ENCODE results near the gene NOL11. TPM values are rescaled to one million over a fixed set of nuclear protein-coding genes. Genes with fewer than 3 reads are reported as not detected.

The NOL11 gene
- total RNA-seq, 4 donors from 2014 or later = 31.8 to 68.7 (median 43.4) TPM

DNA sequence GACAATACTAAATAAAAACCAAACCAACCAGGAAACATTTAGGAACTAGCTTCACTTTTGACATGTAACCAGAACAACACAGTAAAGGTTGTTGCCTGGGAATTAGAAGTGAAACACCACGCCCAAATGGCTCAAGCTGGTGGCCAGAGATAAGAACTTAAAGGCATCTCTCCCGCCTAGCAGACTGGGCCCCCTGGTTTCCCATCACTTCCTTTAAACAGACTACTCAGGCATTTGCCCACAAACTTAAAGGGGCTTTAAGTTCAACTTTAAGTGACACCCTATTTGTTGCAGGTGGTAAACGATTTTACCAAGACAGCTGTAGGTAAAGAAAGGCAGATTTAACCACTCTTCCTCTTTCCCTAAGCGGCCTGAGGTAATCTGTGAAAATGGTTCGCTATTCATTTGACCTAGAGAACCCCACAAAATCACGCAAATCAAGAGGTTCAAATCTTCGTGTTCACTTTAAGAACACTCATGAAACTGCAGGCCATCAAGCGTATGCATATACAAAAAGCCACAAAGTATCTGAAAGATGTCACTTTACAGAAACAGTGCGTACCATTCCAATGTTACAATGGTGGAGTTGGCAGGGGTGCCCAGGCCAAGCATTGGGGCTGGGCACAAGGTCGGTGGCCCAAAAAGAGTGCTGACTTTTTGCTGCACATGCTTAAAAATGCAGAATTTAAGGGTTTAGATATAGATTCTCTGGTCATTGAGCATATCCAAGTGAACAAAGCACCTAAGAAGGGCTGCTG is 66.8 kb downstream of the NOL11 start:
- H3K27ac ChIP-seq = no peak overlapping the region
- no peaks in the 10 kb centered on the region for H3K36me3 ChIP-seq
- no peaks in the 10 kb centered on the region for H3K27me3 ChIP-seq
- intact Hi-C loops (cut with DNase I; ENCODE audit: low total_unique reads) = no loop called here
- no peak for TF ChIP-seq POLR2A (IDR thresholded peaks at IDR 0.05)
- TF ChIP-seq, protein P1, sequence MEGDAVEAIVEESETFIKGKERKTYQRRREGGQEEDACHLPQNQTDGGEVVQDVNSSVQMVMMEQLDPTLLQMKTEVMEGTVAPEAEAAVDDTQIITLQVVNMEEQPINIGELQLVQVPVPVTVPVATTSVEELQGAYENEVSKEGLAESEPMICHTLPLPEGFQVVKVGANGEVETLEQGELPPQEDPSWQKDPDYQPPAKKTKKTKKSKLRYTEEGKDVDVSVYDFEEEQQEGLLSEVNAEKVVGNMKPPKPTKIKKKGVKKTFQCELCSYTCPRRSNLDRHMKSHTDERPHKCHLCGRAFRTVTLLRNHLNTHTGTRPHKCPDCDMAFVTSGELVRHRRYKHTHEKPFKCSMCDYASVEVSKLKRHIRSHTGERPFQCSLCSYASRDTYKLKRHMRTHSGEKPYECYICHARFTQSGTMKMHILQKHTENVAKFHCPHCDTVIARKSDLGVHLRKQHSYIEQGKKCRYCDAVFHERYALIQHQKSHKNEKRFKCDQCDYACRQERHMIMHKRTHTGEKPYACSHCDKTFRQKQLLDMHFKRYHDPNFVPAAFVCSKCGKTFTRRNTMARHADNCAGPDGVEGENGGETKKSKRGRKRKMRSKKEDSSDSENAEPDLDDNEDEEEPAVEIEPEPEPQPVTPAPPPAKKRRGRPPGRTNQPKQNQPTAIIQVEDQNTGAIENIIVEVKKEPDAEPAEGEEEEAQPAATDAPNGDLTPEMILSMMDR (IDR thresholded peaks at IDR 0.05) = no peak
- H3K9me3 ChIP-seq = no peaks in the 10 kb centered on the region
- no peak for DNase-seq
- H3K4me3 ChIP-seq = no peak overlapping the region
- H3K4me1 ChIP-seq = no peaks in the 10 kb centered on the region

DNA sequence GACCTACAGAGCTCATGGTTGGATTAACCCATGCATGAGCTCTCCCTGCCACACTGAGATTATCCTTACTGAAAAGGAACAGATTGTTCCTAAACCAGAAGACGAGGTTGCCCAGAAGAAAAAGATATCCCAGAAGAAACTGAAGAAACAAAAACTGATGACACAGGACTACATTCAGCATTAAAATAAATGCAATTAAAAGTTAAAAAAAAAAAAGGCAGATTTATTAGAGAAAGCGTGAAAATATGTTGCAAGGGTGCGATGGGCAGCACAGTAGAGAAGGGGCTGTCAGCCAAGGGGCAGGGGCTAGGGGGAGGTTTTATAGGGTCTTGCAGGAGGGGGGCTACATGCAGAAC is 67.4 kb downstream of the NOL11 start:
- Histone ChIP-seq H3K36me3 (no peaks in the 10 kb centered on the region), H3K27ac (no peak overlapping the region), H3K27me3 (no peaks in the 10 kb centered on the region), H3K9me3 (no peaks in the 10 kb centered on the region), H3K4me1 (no peaks in the 10 kb centered on the region), H3K4me3 (no peak overlapping the region)
- intact Hi-C loops (cut with DNase I; ENCODE audit: low total_unique reads) = no loop called here
- TF ChIP-seq POLR2A (IDR thresholded peaks at IDR 0.05) = no peak
- TF ChIP-seq, protein P1 (IDR thresholded peaks at IDR 0.05) = no peak
- no peak for DNase-seq

DNA sequence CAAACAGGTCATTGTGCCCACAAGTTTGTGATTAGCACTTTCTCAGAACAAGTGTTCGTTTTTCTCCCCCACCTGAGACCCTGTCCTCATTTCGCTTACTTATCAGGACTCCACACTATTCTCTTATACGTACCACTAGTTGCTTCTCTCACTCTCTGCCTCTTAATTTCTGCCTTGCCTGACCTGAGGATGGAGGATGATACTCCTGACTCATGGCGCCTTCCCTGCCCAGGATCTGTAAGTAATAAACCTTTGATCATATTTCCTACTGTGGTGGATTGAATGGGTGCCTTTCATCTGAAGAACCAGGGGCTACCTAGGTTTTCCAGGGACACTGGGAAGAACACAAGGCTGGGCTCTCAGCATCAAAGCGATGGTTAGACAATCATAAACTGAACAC is 67.8 kb downstream of the NOL11 start:
- no peak for DNase-seq
- no peaks in the 10 kb centered on the region for H3K9me3 ChIP-seq
- no peaks in the 10 kb centered on the region for H3K36me3 ChIP-seq
- H3K4me3 ChIP-seq = no peak overlapping the region
- H3K4me1 ChIP-seq = no peaks in the 10 kb centered on the region
- TF ChIP-seq, protein P1 (IDR thresholded peaks at IDR 0.05) = no peak
- no peak for TF ChIP-seq POLR2A (IDR thresholded peaks at IDR 0.05)
- no peaks in the 10 kb centered on the region for H3K27me3 ChIP-seq
- intact Hi-C loops (cut with DNase I; ENCODE audit: low total_unique reads) = no loop called here
- no peak overlapping the region for H3K27ac ChIP-seq

Small RNAs within 50 kb of the gene (small RNA-seq; reads per million reads assigned to genes)
- gene SNORA38B = 1.3 reads per million, percentile 61 among the genes with 10 or more reads in this experiment

Other genes starting within 250 kb of the NOL11 start
- 100 to 1,000 TPM in 2 of 4 donors, 10 to 100 TPM in 2; 67.6 to 183 (median 117) TPM for gene BPTF, start 107.6 kb downstream of the NOL11 start, total RNA-seq